Heart left ventricle (tissue), 16 donors: ENCODE measurements around the gene CTNNA1. TPM values are rescaled to one million over a fixed set of nuclear protein-coding genes. Genes with fewer than 3 reads are reported as not detected.

Experiments used
- ATAC-seq, 4 donors: fragments of 200-7000 bp; cut with Tn5 transposase; one replicate each; pipeline ENCODE4 v1.9.1; 2020 to 2022; ENCODE audit warnings: moderate library complexity in 4 of 4, mild to moderate bottlenecking in 3 of 4, moderate number of reproducible peaks in 1 of 4
- DNase-seq, 5 donors: peaks; one replicate each; pipeline ENCODE4 v3.0.0-alpha.2; 2020
- H3K27ac ChIP-seq, 12 donors: fragments of 200-600 bp; sonication (generic) in 4 of 12; one replicate each; pipeline versions ENCODE4 v1.5.0 to v1.8.0; 2016 to 2022; ENCODE audit warnings: mild to moderate bottlenecking in 2 of 12
- H3K27me3 ChIP-seq, 9 donors: fragments of 200-600 bp; sonication (generic) in 2 of 9; one replicate each; pipeline versions ENCODE4 v1.5.1 to v1.8.0; 2016 to 2022; ENCODE audit warnings: mild to moderate bottlenecking in 3 of 9
- H3K36me3 ChIP-seq, 9 donors: fragments of 200-600 bp; sonication (generic) in 2 of 9; one replicate each; pipeline versions ENCODE4 v1.5.0 to v1.8.0; 2018 to 2022; ENCODE audit warnings: mild to moderate bottlenecking in 2 of 9
- H3K4me1 ChIP-seq, 12 donors: fragments of 200-600 bp; sonication (generic) in 4 of 12; one replicate each; pipeline versions ENCODE4 v1.5.0 to v1.8.0; 2016 to 2022; ENCODE audit warnings: mild to moderate bottlenecking in 3 of 12
- H3K4me3 ChIP-seq, 12 donors: fragments of 200-600 bp; sonication (generic) in 4 of 12; one replicate each; pipeline versions ENCODE4 v1.5.0 to v1.8.0; 2017 to 2022; ENCODE audit warnings: mild to moderate bottlenecking in 9 of 12, moderate library complexity in 4 of 12
- H3K9me3 ChIP-seq, 12 donors: fragments of 200-600 bp; sonication (generic) in 4 of 12; one replicate each; pipeline versions ENCODE4 v1.5.0 to v1.8.0; 2016 to 2022; ENCODE audit warnings: mild to moderate bottlenecking in 1 of 12
- CTCF ChIP-seq, 12 donors: fragments of 200-600 bp; sonication (generic) in 4 of 12; IDR thresholded peaks; one replicate each; pipeline versions ENCODE4 v1.5.0 to v1.8.0; 2018 to 2022; ENCODE audit warnings: antibody characterized with exemption in 12 of 12, mild to moderate bottlenecking in 5 of 12
- POLR2A ChIP-seq, 2 donors: fragments of 450-650 bp; IDR thresholded peaks; one replicate each; pipeline ENCODE4 v1.6.1; 2017; ENCODE audit warnings: antibody characterized with exemption in 2 of 2, mild to moderate bottlenecking in 2 of 2, moderate library complexity in 2 of 2
- WGBS, 4 donors: extraction: QIAGEN DNeasy Blood & Tissue Kit in 2 of 4; methylation state at CpG; one replicate each; pipeline versions ENCODE4 v1.1.5 to v1.1.7; 2013 to 2018; 5-methylcytosine and 5-hydroxymethylcytosine counted together
- intact Hi-C, 10 donors: fragments of 100-400 bp; cut with DNase I; formaldehyde crosslinking; loops; one replicate each; pipeline versions ENCODE4 v1.11.1 to v1.14.2; 2022
- polyA plus RNA-seq, 2 donors: library from polyadenylated mRNA; stranded (reverse); fragments of 200-250 nt; gene quantifications; one replicate each; pipeline ENCODE4 v1.2.3, GENCODE V29; 2013
- total RNA-seq, 9 donors: library from RNA; depleted of rRNA in 2 of 9; stranded (reverse); fragments of >200 nt in 2 of 9; fragmentation: NEBNext Ultra II Directional in 3 of 9; extraction: Animal tissue kit (Norgen Biotek cat#: 25700) in 3 of 9; gene quantifications; one replicate each; pipeline versions ENCODE4 v1.1.0 to v1.2.4, GENCODE V29; 2016 to 2023
- donor health status: ischemic (EF 13 %, LVEDD 7.1; RV severe dilation, severe dysfunction).
- donor health status: healthy with polysubstance abuse.
- donor health status: DM: no; HTN: yes; CAD: no.
- donor health status: DM: no; HTN: no; CAD: no.
- donor health status: ischemic (EF 25% LVEDD 6.9; RV normal size, moderate dysfunction).
- donor health status: ischemic (EF 25% LVEDD 5.7; RV mildly dilated, moderate dysfunction).
- donor health status: healthy.
- donor health status: DM: yes; HTN: yes; CAD: no.
- donor health status: ischemic (EF 35%, LVEDD 5.7; RV mildly dilated, moderate dysfunction).
- donor health status: nonischemic (EF 11% LVEDD 7.7; RV severe dilation, severe dysfunction).
- donor health status: DM: yes; HTN: yes; CAD: no.
- donor health status: PGD.
- donor health status: ischemic (EF 29% LVEDD 5.4; RV normal size, mild dysfunction).
- donor health status: nonischemic (EF 23%, LVEDD 6.1; RV moderate dilation, normal function).

The CTNNA1 gene
- total and polyA plus RNA-seq, 11 donors, result 140 to 460 (median 399) TPM

- Histone ChIP-seq H3K4me1 (peaks cover 0 to 21% (median 2%) of the 10 kb centered on the region in 12 donors), H3K9me3 (no peaks in the 10 kb centered on the region), H3K36me3 (no peaks in the 10 kb centered on the region), H3K27me3 (no peaks in the 10 kb centered on the region), H3K4me3 (no peak overlapping the region), H3K27ac (no peak overlapping the region)
- intact Hi-C loops, result no loop called here
- TF ChIP-seq POLR2A (IDR thresholded peaks at IDR 0.05), result no peak
- no peak for TF ChIP-seq CTCF (IDR thresholded peaks at IDR 0.05)
- DNase-seq, result no peak
- WGBS, 4 donors, result 69 to 73% (median 70%) methylated on average over 2 of the region's 2 CpGs
- ATAC-seq, result no peak
Observed at GRCh38 chr5:138719811-138720210, 33.4 kb upstream of the CTNNA1 start.

- no peak for DNase-seq
- Histone ChIP-seq H3K4me3 (no peak overlapping the region), H3K27me3 (no peaks in the 10 kb centered on the region), H3K4me1 (peaks cover 0 to 32% (median 10%) of the 10 kb centered on the region in 12 donors), H3K27ac (no peak overlapping the region), H3K9me3 (no peaks in the 10 kb centered on the region), H3K36me3 (no peaks in the 10 kb centered on the region)
- no peak for TF ChIP-seq CTCF (IDR thresholded peaks at IDR 0.05)
- no peak for TF ChIP-seq POLR2A (IDR thresholded peaks at IDR 0.05)
- 95 to 99% (median 97%) methylated on average over 2 of the region's 2 CpGs for WGBS, 4 donors
- intact Hi-C loops, result no loop called here
- no peak for ATAC-seq
Observed at GRCh38 chr5:138720840-138721239, 32.4 kb upstream of the CTNNA1 start.

GRCh38 chr5:138721979-138722378 is 31.2 kb upstream of the CTNNA1 start:
- H3K4me3 ChIP-seq, result no peak overlapping the region
- H3K9me3 ChIP-seq, result no peaks in the 10 kb centered on the region
- H3K4me1 ChIP-seq, result peaks cover 0 to 29% (median 12%) of the 10 kb centered on the region in 12 donors
- no peaks in the 10 kb centered on the region for H3K27me3 ChIP-seq
- H3K27ac ChIP-seq, result no peak overlapping the region
- no peak for ATAC-seq
- H3K36me3 ChIP-seq, result no peaks in the 10 kb centered on the region
- DNase-seq, result no peak
- TF ChIP-seq POLR2A (IDR thresholded peaks at IDR 0.05) (no peak), CTCF (IDR thresholded peaks at IDR 0.05) (no peak)
- intact Hi-C loops, result no loop called here
- WGBS, 4 donors, result 76 to 87% (median 81%) methylated on average over 5 of the region's 5 CpGs

GRCh38 chr5:138722544-138723177 is 30.6 kb upstream of the CTNNA1 start:
- H3K36me3 ChIP-seq, result no peaks in the 10 kb centered on the region
- ATAC-seq, result no peak
- intact Hi-C loops, result no loop called here
- no peak for DNase-seq
- TF ChIP-seq CTCF (IDR thresholded peaks at IDR 0.05), result no peak
- no peak for TF ChIP-seq POLR2A (IDR thresholded peaks at IDR 0.05)
- no peak overlapping the region for H3K4me3 ChIP-seq
- no peak overlapping the region for H3K27ac ChIP-seq
- H3K9me3 ChIP-seq, result no peaks in the 10 kb centered on the region
- WGBS, 4 donors, result 77 to 86% (median 84%) methylated on average over 10 of the region's 10 CpGs
- H3K4me1 ChIP-seq, result peaks cover 0 to 27% (median 12%) of the 10 kb centered on the region in 12 donors
- H3K27me3 ChIP-seq, result no peaks in the 10 kb centered on the region
